Urinary bladder (tissue), 4 donors: ENCODE results near the gene NUP35. TPM values are rescaled to one million over a fixed set of nuclear protein-coding genes. Genes with fewer than 3 reads are reported as not detected.
"Not testable (repeated sequence)": the region's sequence is repeated elsewhere in the genome, so short reads cannot be mapped to it uniquely, and the experiment has no call there.

Experiments used
- DNase-seq: peaks from one replicate; pipeline ENCODE4 v3.0.0-alpha.2; 2015; ENCODE audit errors: extremely low spot score
- H3K27ac ChIP-seq: one replicate; pipeline ENCODE4 v1.5.1; 2013; ENCODE audit warnings: low read depth, mild to moderate bottlenecking, moderate library complexity
- H3K36me3 ChIP-seq: one replicate; pipeline ENCODE4 v1.6.1; 2013; ENCODE audit warnings: mild to moderate bottlenecking, moderate library complexity; ENCODE audit not compliant: insufficient read depth
- H3K4me1 ChIP-seq: one replicate; pipeline ENCODE4 v1.6.1; 2013; ENCODE audit warnings: mild to moderate bottlenecking, moderate library complexity; ENCODE audit not compliant: insufficient read depth
- H3K4me3 ChIP-seq: one replicate; pipeline ENCODE4 v1.5.1; 2013; ENCODE audit warnings: low read depth, low read length
- WGBS: extraction: QIAGEN DNeasy Blood & Tissue Kit; methylation state at CpG from one replicate; pipeline ENCODE4 v1.1.7; 2013; 5-methylcytosine and 5-hydroxymethylcytosine counted together
- polyA plus RNA-seq: library from polyadenylated mRNA; stranded (reverse); fragments of 200-250 nt; gene quantifications from one replicate; pipeline ENCODE4 v1.2.3, GENCODE V29; 2013
- total RNA-seq: library from RNA; depleted of rRNA; stranded (reverse); fragments of >200 nt; gene quantifications from one replicate; pipeline ENCODE4 v1.2.3, GENCODE V29; 2014
- donor health status: healthy with polysubstance abuse.
- donor health status: healthy.

Gene NUP35
- total and polyA plus RNA-seq, 2 donors: 12.5 to 38.3 TPM

DNA sequence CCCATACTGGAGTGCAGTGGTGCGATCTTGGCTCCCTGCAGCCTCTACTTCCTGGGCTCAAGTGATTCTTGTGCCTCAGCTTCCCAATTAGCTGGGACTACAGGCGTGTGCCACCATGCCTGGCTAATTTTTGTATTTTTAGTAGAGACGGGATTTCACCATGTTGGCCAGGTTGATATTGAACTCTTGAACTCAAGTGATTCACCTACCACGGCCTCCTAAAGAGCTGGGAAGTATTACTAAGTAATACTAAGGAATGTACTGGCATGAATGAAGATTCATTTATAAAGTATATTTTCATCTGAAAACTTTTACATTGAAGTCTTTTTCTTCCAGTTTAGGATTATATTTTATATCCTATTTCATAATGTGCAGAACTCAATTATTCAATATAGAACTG lies 38.1 kb downstream of the NUP35 start:
- DNase-seq: no peak
- no peak overlapping the region for H3K27ac ChIP-seq
- H3K36me3 ChIP-seq: no peaks in the 10 kb centered on the region
- 97% methylated on average over 4 of the region's 4 CpGs for WGBS
- H3K4me1 ChIP-seq: no peaks in the 10 kb centered on the region
- H3K4me3 ChIP-seq: no peak overlapping the region

DNA sequence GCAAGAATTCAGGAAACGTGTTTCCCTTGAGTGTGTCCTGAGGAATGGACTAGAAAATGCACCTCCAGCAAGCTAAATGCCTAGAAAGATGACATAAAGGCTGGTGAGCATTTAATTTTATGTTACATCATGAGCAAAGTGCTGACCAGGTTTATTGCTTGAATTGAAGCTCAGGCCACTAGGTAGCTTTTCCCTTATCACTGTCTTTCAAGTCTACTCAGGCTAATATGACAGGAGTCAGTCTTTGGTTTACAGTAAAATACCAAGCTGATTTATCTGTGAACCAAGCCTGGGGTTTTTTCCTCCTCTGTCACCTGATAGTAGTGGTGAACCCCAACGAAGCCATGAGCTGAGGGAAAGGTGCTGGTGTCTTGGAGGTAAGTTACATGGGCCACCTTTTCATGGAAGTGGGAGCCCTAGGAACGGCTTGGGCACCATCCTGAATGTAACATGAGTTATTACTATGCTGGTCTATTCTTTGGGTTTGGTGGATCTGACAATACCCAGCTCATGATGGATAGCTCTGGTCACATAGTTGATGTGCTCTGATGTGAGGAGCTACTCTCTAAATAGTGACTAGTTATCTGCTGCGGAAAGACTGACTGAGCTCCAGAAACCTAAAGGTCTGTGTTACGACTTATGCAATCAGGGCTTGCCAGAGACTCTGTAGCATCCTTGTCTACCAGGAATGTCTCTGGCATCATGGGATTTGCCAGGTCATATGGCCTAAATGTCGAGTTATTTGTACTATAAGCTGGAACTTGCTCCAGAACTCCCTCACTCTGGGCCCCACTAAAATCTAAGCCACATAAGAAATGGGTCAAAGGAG lies 39.8 kb downstream of the NUP35 start:
- Histone ChIP-seq H3K27ac (no peak overlapping the region), H3K4me3 (no peak overlapping the region), H3K4me1 (no peaks in the 10 kb centered on the region), H3K36me3 (no peaks in the 10 kb centered on the region)
- no peak for DNase-seq
- 76% methylated on average over 6 of the region's 6 CpGs for WGBS

DNA sequence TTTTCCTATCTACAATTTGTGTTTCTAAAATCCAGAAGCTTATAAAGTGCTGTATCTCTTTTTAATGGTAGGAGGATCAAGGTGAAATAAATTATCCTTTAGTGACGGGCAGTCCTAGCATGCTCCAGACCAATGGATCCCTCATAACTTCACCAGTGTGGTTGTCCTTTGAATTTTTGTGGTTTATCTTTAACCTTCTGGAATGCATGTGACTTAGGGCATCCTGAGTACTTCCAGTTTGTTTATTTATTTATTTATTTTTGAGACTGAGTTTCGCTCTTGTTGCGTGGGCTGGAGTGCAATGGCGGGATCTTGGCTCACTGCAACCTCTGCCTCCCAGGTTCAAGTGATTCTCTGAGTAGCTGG lies 40.4 kb downstream of the NUP35 start:
- Histone ChIP-seq H3K27ac (no peak overlapping the region), H3K36me3 (no peaks in the 10 kb centered on the region), H3K4me1 (no peaks in the 10 kb centered on the region), H3K4me3 (no peak overlapping the region)
- WGBS: 94% methylated on average over 4 of the region's 4 CpGs
- no peak for DNase-seq

DNA sequence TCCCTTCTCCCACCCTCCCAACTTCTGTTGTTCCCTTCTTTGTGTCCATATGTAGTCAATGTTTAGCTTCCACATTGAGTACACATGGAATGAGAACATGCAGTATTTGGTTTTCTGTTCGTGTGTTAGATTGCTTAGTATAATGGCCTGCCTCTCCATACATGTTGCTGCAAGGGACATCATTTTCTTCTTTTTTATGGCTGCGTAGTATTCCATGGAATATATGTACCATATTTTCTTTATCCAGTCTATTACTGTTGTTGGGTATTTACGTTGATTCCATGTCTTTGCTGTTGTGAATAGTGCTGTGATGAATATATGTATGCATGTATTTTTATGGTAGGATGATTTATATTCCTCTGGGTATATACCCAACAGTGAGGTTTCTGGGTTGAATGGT lies 42.0 kb downstream of the NUP35 start:
- no peak overlapping the region for H3K27ac ChIP-seq
- no peak overlapping the region for H3K4me3 ChIP-seq
- H3K4me1 ChIP-seq: no peaks in the 10 kb centered on the region
- H3K36me3 ChIP-seq: no peaks in the 10 kb centered on the region
- WGBS: 99% methylated on average over 3 of the region's 3 CpGs
- DNase-seq: no peak

DNA sequence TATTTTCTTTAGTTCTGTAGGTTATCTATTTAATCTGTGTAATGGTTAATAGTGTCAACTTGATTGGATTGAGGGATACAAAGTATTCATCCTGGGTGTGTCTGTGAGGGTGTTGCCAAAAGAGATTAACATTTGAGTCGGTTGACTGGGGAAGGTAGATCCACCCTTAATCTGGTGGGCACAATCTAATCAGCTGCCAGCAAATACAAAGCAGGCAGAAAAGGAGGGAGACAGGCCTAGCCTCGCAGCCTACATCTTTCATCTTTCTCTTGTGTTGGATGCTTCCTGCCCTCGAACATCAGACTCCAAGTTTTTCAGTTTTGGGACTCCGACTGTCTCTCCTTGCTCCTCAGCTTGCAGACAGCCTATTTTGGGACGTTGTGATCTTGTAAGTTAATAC lies 42.7 kb downstream of the NUP35 start:
- WGBS: 83% methylated on average over 5 of the region's 5 CpGs
- not testable (repeated sequence) for H3K36me3 ChIP-seq, H3K27ac ChIP-seq, H3K4me3 ChIP-seq, H3K4me1 ChIP-seq, DNase-seq

DNA sequence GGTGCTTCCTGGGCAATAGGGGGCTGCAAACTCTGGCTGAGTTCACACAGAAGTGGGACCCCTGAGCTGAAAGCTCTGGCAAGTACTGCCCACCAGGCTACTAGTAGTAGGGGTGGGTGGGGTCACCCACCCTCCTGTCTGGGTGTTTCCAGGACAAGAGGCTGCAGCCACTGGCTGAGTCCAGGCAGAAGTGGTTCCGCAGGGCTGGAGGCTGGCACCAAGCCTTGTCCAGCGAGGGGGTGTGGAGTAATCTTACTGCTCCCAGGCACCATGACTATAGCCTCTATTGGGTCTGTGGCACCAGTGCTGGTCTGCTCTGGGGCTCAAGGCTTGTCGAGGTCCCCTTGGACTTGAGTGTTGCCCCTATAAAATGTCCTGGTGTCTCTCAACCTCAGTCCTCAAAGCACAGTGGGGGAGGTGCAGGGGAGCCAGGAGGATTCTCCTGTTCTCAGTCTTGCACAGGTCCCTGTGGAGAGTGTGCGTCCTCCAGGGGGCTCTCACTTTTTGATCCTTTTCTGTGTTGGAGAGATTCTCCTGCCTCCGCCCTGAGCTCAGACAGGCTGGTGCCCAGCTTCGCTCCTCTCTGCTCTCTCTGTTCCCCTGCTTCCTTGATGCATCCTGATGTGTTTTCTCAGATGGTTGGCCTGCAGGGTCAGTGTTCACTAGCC lies 48.1 kb downstream of the NUP35 start:
- no peaks in the 10 kb centered on the region for H3K4me1 ChIP-seq
- no peak overlapping the region for H3K4me3 ChIP-seq
- no peak overlapping the region for H3K27ac ChIP-seq
- 89% methylated on average over 6 of the region's 6 CpGs for WGBS
- H3K36me3 ChIP-seq: no peaks in the 10 kb centered on the region
- no peak for DNase-seq

DNA sequence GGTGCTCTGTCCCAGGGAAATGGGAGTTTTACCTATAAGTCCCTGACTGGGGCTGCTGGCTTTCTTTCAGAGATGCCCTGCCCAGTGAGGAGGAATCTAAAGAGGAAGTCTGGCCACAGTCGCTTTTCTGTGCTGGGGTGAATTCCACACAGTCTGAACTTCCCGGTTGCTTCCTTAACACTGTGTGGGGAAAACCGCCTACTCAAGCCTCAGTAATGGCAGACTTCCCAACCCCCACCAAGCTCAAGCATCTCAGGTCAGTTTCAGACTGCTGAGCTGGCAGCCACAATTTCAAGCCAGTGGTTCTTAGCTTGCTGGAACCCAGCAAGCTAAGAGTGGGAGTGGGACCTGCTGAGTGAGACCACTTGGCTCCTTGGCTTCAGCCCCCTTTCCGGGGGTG lies 54.9 kb downstream of the NUP35 start:
- DNase-seq: no peak
- no peaks in the 10 kb centered on the region for H3K36me3 ChIP-seq
- no peaks in the 10 kb centered on the region for H3K4me1 ChIP-seq
- H3K27ac ChIP-seq: no peak overlapping the region
- no peak overlapping the region for H3K4me3 ChIP-seq
- 85% methylated on average over 4 of the region's 4 CpGs for WGBS

DNA sequence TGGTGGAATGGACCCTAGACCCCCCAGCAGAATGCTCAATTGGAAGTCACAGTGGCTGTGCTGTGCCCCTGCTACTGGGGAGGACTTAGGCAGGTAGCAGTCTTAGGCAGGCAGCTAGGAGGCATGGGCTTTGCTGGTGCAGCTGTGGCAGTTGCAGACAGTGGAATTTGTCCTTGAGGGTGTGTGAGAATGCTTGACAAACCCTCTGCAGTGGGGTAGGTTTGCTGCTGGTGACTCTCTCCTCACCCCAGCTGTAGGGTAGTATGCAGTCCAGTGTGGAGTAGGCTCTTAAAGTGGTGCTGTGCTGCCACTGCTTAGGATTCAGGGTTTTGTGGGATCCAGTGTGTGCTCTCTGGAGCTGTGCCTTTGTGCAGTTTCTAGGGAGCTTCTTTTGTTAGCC lies 61.3 kb downstream of the NUP35 start:
- no peak for DNase-seq
- H3K36me3 ChIP-seq: no peaks in the 10 kb centered on the region
- H3K27ac ChIP-seq: no peak overlapping the region
- H3K4me3 ChIP-seq: no peak overlapping the region
- H3K4me1 ChIP-seq: no peaks in the 10 kb centered on the region

DNA sequence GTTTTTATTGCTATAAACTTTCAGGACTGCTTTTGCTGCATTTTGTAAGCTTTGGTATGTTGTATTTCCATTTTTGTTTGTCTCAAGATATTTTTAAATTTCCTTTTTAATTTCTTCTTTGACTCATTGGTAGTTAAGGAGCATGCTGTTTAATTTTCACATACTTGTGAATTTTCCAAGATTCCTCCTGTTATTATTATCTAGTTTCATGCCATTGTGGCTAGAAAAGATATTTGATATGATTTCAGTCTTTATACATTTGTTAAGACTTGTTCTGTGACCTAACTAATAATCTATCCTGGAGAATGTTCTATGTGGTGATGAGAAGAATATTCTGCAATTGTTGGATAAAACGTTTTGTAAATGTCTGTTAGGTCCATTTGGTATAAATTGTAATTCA lies 62.1 kb downstream of the NUP35 start:
- Histone ChIP-seq H3K4me1 (no peaks in the 10 kb centered on the region), H3K4me3 (no peak overlapping the region), H3K36me3 (no peaks in the 10 kb centered on the region), H3K27ac (no peak overlapping the region)
- 61% methylated on average over 1 of the region's 1 CpG for WGBS
- no peak for DNase-seq

DNA sequence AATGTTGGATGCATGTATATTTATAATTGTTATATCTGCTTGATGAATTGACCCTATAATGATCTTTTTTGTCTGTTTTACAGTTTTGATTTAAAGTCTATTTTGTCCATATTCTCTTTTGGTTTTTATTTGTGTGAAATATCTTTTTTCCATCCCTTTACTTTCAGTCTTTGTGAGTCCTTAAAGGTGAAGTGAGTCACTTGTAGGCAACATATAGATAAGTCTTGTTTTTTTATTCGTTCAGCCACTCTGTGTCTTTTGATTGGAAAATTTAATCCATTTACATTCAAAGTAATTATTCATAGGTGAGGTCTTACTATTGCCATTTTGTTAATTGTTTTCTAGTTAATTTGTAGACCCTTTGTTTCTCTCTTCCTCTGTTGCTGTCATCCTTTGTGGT lies 62.5 kb downstream of the NUP35 start:
- no peak for DNase-seq
- Histone ChIP-seq H3K4me1 (no peaks in the 10 kb centered on the region), H3K4me3 (no peak overlapping the region), H3K27ac (no peak overlapping the region), H3K36me3 (no peaks in the 10 kb centered on the region)
- WGBS: 95% methylated on average over 1 of the region's 1 CpG

DNA sequence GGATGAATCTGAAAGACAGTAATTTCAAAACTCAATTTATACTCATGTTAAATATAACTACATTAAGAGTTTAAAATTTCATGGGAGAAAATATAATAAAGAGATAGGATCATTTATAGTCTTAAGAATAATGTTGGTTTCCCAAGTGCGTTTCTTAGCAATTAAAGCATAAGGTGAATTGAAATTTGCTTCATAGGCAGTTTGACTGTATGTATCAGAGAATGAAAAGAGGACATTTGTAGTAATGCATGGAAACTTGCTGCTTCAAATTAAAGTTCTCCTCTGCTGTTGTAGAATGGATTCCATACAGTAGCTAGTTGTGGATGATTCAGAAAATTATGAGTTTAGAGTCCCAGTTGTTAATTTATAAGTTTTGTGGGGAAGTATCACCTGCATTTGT lies 68.1 kb downstream of the NUP35 start:
- Histone ChIP-seq H3K27ac (no peak overlapping the region), H3K4me3 (no peak overlapping the region), H3K36me3 (no peaks in the 10 kb centered on the region), H3K4me1 (no peaks in the 10 kb centered on the region)
- no peak for DNase-seq
- 93% methylated on average over 1 of the region's 1 CpG for WGBS

DNA sequence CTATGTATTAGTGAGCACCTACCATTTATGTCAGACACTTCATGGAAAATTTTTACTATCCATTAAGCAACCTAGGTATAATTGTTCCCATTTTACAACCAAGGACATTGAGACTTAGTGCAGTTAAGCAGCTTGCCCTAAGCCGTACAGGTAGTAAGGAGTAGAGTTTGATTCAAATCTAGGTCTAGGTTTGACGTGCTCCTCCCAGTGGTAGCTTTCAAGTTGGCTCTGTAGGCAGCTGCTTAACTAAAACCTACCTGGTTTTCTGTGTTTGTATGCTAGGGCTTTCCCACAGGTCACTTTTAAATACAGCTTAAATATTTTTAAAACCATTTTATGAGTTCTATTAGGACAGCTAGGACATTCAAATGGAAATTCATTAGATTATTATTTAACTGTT lies 69.7 kb downstream of the NUP35 start:
- Histone ChIP-seq H3K4me1 (no peaks in the 10 kb centered on the region), H3K36me3 (no peaks in the 10 kb centered on the region), H3K27ac (no peak overlapping the region), H3K4me3 (no peak overlapping the region)
- no peak for DNase-seq
- 95% methylated on average over 2 of the region's 2 CpGs for WGBS

DNA sequence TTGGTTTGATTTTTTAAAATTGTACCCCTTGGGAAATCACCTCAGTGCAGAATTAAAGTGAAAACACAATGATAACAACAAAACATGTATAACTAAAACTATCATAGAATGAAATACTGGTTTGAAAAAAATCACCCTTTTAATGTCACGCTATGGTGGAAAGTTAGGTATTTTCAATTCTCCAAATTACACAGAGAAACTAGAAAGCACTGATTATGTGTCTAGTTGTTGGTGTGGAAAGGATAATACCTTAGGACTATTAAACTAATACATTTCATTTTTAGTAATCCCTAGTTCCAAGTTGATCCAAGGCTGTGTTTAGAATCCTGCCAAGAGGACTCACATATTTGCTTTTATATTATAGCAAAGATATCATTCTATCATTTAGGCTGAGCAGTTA lies 71.2 kb downstream of the NUP35 start:
- Histone ChIP-seq H3K4me3 (no peak overlapping the region), H3K4me1 (no peaks in the 10 kb centered on the region), H3K36me3 (no peaks in the 10 kb centered on the region), H3K27ac (no peak overlapping the region)
- WGBS: 89% methylated on average over 1 of the region's 1 CpG
- DNase-seq: no peak

DNA sequence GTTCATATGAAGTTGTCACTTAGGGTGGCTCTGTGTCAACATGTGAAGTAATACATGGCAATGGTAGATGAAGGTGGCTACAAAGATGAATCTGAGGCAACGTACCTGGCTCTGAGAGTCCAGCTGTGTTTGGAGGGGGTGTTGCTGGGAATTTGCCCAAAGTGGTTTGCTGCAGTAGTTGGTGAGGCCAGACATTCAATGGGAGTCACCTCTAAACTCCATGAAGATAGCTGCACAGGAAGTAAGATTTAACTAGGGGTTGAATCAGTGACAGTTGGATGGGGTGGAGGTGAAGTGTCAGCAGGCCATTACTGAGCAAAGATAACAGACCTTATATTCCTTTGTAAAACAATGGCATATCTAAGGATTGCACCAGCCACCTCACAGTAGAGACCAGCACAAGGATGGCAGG lies 71.8 kb downstream of the NUP35 start:
- no peak overlapping the region for H3K4me3 ChIP-seq
- no peak for DNase-seq
- no peaks in the 10 kb centered on the region for H3K4me1 ChIP-seq
- H3K36me3 ChIP-seq: no peaks in the 10 kb centered on the region
- 86% methylated on average over 1 of the region's 1 CpG for WGBS
- H3K27ac ChIP-seq: no peak overlapping the region
